Smooth muscle cell (in vitro differentiated cells): ENCODE results near the gene CDS2. TPM values are rescaled to one million over a fixed set of nuclear protein-coding genes. Genes with fewer than 3 reads are reported as not detected.

Source experiments
- DNase-seq: peaks from one replicate; lab custom pipeline; 2025; ENCODE audit not compliant: unreplicated experiment; lab: John Stamatoyannopoulos, UW
- H2AFZ ChIP-seq: fragments of 200-600 bp; sonication (generic); 2 replicates; pipeline ENCODE4 v1.6.0; 2016; ENCODE audit warnings: antibody characterized with exemption, low read depth, mild to moderate bottlenecking
- H3F3A ChIP-seq: fragments of 200-600 bp; sonication (generic); 2 replicates; pipeline ENCODE4 v1.6.0; 2017; ENCODE audit warnings: antibody characterized with exemption, low read depth
- H3K27ac ChIP-seq: fragments of 200-600 bp; sonication (generic); 2 replicates; pipeline ENCODE4 v1.5.1; 2016; ENCODE audit warnings: low read depth, mild to moderate bottlenecking
- H3K27me3 ChIP-seq: fragments of 200-600 bp; sonication (generic); 2 replicates; pipeline ENCODE4 v1.6.1; 2016; ENCODE audit warnings: low read depth, mild to moderate bottlenecking
- H3K36me3 ChIP-seq: fragments of 200-600 bp; sonication (generic); 2 replicates; pipeline ENCODE4 v1.5.1; 2016; ENCODE audit warnings: low read depth
- H3K4me1 ChIP-seq: fragments of 200-600 bp; sonication (generic); 2 replicates; pipeline ENCODE4 v1.5.1; 2016; ENCODE audit warnings: low read depth
- H3K4me2 ChIP-seq: fragments of 200-600 bp; sonication (generic); 2 replicates; pipeline ENCODE4 v1.6.0; 2016; ENCODE audit warnings: mild to moderate bottlenecking
- H3K4me3 ChIP-seq: fragments of 200-600 bp; sonication (generic); 2 replicates; pipeline ENCODE4 v1.5.1; 2016; ENCODE audit warnings: mild to moderate bottlenecking
- H3K79me2 ChIP-seq: fragments of 200-600 bp; sonication (generic); 2 replicates; pipeline ENCODE4 v1.6.0; 2016; ENCODE audit warnings: low read depth, mild to moderate bottlenecking
- H3K9ac ChIP-seq: fragments of 200-600 bp; sonication (generic); 2 replicates; pipeline ENCODE4 v1.6.0; 2016; ENCODE audit warnings: low read depth
- H3K9me3 ChIP-seq: fragments of 200-600 bp; sonication (generic); replicated peaks from 2 replicates; pipeline ENCODE4 v1.5.1; 2016; ENCODE audit warnings: low read depth
- H4K20me1 ChIP-seq: fragments of 200-600 bp; sonication (generic); 2 replicates; pipeline ENCODE4 v1.6.0; 2016; ENCODE audit warnings: low read depth
- CTCF ChIP-seq: fragments of 200-600 bp; sonication (generic); IDR thresholded peaks from 2 replicates; pipeline ENCODE4 v1.5.1; 2017; ENCODE audit warnings: borderline replicate concordance, mild to moderate bottlenecking, antibody characterized with exemption; ENCODE audit not compliant: insufficient read depth, poor library complexity, severe bottlenecking
- WGBS: methylation state at CpG from one replicate; pipeline ENCODE4 v1.1.7; 2016; ENCODE audit warnings: low lambda C conversion rate; 5-methylcytosine and 5-hydroxymethylcytosine counted together
- polyA plus RNA-seq: library from polyadenylated mRNA; unstranded; fragments of >200 nt; fragmentation: Nextera tagmentation; extraction: Ambion mirVana; gene quantifications from 2 replicates; pipeline ENCODE4 v1.2.1, GENCODE V29; 2016
- total RNA-seq: library from RNA; depleted of rRNA; stranded (reverse); fragments of >200 nt; gene quantifications from 2 replicates; pipeline ENCODE4 v1.2.3, GENCODE V29; 2014

Gene CDS2
- total and polyA plus RNA-seq, 2 experiments from 2014 or later: 24.9 to 25.9 TPM

GRCh38 chr20:5215672-5216304 lies 89.0 kb downstream of the CDS2 start:
- 78% methylated on average over 4 of the region's 4 CpGs for WGBS
- no peaks in the 10 kb centered on the region for H3F3A ChIP-seq
- H3K27me3 ChIP-seq: no peaks in the 10 kb centered on the region
- no peaks in the 10 kb centered on the region for H3K36me3 ChIP-seq
- no peaks in the 10 kb centered on the region for H3K4me1 ChIP-seq
- TF ChIP-seq CTCF: no peak
- H3K4me3 ChIP-seq: no peak overlapping the region
- H2AFZ ChIP-seq: no peak overlapping the region
- no peak for DNase-seq
- no peak overlapping the region for H3K9ac ChIP-seq
- H4K20me1 ChIP-seq: no peaks in the 10 kb centered on the region
- no peak overlapping the region for H3K27ac ChIP-seq
- H3K9me3 ChIP-seq: no peaks in the 10 kb centered on the region
- H3K4me2 ChIP-seq: no peak overlapping the region
- no peaks in the 10 kb centered on the region for H3K79me2 ChIP-seq

- Histone ChIP-seq H3K4me1 (no peaks in the 10 kb centered on the region), H3K4me2 (no peak overlapping the region), H3K27me3 (no peaks in the 10 kb centered on the region), H3K4me3 (no peak overlapping the region), H3F3A (no peaks in the 10 kb centered on the region), H3K9ac (no peak overlapping the region), H3K9me3 (no peaks in the 10 kb centered on the region), H3K79me2 (no peaks in the 10 kb centered on the region), H4K20me1 (no peaks in the 10 kb centered on the region), H2AFZ (no peak overlapping the region), H3K36me3 (no peaks in the 10 kb centered on the region), H3K27ac (no peak overlapping the region)
- TF ChIP-seq CTCF: no peak
- WGBS: 92% methylated on average over 3 of the region's 3 CpGs
- DNase-seq: no peak
Measured at GRCh38 chr20:5216663-5217062, 89.9 kb downstream of the CDS2 start.

GRCh38 chr20:5217616-5218015 lies 90.8 kb downstream of the CDS2 start:
- 93% methylated on average over 4 of the region's 4 CpGs for WGBS
- no peaks in the 10 kb centered on the region for H3K36me3 ChIP-seq
- H3K4me1 ChIP-seq: no peaks in the 10 kb centered on the region
- H3F3A ChIP-seq: no peaks in the 10 kb centered on the region
- H3K9me3 ChIP-seq: no peaks in the 10 kb centered on the region
- no peaks in the 10 kb centered on the region for H4K20me1 ChIP-seq
- TF ChIP-seq CTCF: no peak
- no peak overlapping the region for H3K4me2 ChIP-seq
- DNase-seq: no peak
- no peaks in the 10 kb centered on the region for H3K79me2 ChIP-seq
- no peak overlapping the region for H3K27ac ChIP-seq
- H3K4me3 ChIP-seq: no peak overlapping the region
- H3K27me3 ChIP-seq: no peaks in the 10 kb centered on the region
- H2AFZ ChIP-seq: no peak overlapping the region
- H3K9ac ChIP-seq: no peak overlapping the region
